NCI-H1092 treated with DMSO at 0.1 percent for 48 hours (cell line): ENCODE data around the gene GNB1.
"Not testable (repeated sequence)": the region's sequence is repeated elsewhere in the genome, so short reads cannot be mapped to it uniquely, and the experiment has no call there.

Experiments used
- DNase-seq: peaks from one replicate; lab custom pipeline; 2025; lab: John Stamatoyannopoulos, UW

Gene GNB1

DNA sequence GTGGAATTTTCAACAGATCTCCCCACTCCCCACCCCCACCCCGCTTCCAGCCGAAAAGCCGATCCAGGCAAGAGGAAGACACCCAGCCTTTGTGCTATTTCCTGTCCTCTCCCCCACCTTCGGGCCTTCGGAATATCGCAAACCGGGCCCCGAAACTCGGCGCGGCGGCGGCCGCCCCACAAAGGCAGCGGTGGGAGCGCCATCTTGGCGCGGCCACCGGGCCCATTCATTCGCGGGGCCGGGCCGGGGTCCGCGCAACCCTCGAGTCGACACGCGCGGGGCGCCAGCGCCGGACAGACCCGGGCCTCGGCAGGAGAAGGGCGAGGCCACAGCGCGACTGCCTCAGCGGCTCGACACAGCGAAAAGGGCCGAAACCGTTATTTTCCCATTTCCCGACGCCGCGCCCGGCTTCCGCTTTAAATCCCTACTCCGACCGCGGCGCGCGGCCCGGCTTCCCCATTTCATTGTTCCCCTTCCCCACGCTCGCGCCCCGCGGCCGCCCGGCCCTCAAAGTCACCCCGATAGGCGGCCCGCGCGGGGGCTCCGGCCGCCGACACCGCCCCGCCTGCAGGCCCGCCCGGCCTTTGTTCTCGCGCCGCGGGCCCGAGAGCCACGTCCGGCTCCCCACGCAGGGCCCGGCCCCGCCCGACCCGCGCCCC lies 911 bp downstream of the GNB1 start:
- no peak for DNase-seq

- no peak for DNase-seq
These were observed 1.7 kb downstream of the GNB1 start for GRCh38 chr1:1889090-1889750.

DNA sequence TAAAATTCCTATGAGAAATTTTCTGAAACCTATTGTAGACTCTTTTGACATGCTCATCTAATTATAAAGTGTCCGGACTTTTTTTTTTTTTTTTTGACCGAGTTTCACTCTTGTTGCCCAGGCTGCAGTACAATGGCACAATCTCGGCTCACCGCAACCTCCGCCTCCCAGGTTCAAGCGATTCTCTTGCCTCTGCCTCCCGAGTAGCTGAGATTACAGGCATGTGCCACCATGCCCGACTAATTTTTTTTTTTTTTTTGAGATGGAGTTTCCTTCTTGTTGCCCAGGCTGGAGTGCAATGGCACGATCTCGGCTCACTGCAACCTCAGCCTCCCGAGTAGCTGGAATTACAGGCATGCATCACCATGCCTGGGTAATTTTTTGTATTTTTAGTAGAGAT lies 7.0 kb downstream of the GNB1 start:
- not testable (repeated sequence) for DNase-seq

GRCh38 chr1:1883092-1883873 lies 7.6 kb downstream of the GNB1 start:
- DNase-seq, result no peak

DNA sequence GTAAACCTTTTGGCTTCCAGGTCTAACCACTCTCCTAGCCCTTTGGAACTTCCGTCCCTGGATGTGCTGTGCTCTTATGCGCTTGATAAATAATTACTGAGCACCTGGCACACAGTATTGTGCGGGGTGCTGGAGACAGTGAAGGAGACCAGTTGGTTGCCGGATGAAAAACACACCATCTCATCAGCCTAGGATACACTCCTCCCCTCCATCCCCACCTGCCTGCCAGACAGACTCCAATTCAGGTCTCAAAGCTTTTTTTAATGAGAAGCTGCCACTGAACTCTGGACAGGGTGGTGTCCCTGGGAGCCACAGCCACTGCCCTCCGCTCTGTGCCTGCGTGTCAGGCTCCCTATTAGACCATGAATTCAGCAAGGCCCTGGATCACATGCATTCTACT lies 9.2 kb downstream of the GNB1 start:
- no peak for DNase-seq

DNA sequence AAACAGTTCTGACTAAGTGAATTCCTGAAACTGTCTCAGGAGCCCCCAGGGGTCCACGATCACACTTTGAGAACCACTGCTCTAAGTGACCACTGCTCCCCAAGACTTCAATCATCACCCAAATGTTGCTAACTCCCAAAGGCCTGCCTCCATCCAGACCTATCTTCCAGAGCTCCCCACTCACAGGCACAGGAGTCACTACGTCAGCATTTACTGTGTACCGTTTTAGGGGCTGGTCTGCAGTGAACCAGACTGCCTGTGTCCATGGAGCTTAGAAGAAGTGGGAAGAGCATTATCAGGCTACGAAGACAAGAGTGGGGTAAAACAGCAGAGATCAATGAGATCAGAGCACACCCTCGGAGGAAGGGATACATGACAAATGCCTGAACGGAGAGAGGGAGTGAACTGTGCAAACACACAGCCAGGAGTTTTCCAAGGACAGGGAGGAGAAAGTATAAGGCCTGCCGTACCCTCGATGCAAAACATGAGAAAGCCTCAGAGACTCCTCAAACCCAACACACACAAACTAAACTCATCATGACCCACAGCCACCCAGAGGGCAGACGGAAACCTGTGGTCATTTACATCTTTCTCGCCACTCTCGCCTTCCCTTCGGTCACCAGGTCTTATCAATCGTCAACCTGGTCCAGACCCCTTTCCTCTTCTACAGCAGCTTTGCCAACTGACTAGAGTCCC lies 10.1 kb downstream of the GNB1 start:
- DNase-seq, result no peak

DNA sequence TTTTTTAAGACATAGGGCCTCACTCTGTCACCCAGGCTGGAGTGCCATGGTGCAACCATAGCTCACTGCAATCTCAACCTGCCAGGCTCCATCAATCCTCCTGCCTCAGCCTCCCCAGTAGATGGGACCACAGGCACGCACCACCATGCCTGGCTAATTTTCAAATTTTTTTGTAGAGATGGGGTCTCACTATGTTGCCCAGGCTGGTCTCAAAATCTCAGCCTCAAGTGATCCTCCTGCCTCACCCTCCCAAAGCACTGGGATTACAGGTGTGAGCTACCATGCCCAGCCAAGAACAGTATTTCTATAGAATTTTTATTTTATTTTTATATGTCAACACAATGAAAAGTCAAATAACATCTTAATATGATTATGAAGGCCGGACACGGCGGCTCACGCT lies 10.9 kb downstream of the GNB1 start:
- no peak for DNase-seq

DNA sequence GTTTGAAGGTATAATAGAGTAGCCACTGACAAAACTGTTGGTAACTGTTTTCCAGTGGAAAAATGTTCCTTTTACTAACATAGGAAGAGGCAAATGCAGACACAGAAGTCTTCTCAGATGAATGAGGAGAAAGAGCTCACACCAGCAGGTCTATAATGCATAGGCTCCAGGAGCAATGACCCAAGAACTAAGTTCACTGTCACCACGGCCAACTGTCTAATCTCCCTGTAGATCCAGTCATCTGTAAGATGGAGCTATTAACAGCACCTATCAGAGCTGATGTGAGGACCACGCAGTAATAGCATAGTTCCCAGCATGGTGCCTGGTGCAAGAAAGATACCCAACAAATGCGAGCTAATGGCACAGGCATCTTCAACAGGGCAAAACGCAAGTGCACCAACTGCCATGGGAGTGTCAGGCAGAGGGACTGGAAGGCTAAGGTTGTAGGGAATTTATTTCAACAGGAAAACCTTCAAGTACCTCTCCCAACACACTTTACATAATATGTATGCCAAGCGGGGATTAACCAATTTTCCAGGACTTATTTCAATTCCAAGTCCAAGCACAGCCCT lies 12.9 kb downstream of the GNB1 start:
- no peak for DNase-seq

DNA sequence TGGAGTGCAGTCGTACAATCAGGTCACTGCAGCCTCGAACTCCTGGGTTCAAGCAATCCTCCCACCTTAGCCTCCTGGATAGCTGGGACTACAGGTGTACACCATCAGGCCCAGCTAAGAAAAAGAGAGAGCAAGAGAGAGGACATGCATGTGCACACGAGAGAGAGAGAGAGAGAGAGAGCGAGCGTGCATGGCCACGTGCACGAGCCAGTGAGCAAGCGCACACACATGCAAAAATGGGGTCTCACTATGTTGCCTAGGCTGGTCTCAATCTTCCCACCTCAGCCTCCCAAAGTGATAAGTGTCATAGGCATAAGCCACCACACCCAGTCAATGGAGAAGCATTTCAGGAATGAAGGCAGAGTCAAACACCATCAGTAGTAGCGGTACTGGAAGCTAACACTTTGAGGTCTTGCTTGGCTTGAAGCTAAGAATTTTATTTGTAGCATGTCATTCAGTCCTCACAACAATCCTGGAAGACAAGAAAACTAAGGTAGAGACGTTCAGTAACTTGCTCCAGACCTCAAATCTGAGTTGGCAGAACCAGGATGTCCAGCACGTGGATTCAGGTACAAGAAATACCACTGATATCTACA lies 14.5 kb downstream of the GNB1 start:
- no peak for DNase-seq

- no peak for DNase-seq
These were observed 15.0 kb downstream of the GNB1 start for GRCh38 chr1:1875932-1876331.

- no peak for DNase-seq
These were observed 16.0 kb downstream of the GNB1 start for GRCh38 chr1:1874901-1875300.

DNA sequence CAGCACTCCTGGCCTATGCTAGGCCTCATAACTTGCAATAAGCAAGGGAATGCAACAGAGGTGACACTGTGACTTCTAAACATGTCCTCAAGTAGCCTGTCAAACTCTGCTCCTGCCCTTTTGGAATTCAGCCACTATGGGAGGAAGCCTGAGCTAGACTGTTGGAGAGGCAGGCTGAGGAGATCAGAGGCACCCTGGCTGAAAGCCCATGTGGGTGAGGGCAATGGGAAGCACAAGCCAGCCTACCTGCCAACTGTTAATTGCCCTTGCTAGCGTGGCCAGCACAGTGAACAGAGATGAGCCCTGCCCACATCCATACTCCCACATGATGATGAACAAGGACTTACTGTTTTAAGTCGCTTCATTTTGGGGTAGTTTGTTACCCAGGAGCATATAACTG lies 17.7 kb downstream of the GNB1 start:
- no peak for DNase-seq

DNA sequence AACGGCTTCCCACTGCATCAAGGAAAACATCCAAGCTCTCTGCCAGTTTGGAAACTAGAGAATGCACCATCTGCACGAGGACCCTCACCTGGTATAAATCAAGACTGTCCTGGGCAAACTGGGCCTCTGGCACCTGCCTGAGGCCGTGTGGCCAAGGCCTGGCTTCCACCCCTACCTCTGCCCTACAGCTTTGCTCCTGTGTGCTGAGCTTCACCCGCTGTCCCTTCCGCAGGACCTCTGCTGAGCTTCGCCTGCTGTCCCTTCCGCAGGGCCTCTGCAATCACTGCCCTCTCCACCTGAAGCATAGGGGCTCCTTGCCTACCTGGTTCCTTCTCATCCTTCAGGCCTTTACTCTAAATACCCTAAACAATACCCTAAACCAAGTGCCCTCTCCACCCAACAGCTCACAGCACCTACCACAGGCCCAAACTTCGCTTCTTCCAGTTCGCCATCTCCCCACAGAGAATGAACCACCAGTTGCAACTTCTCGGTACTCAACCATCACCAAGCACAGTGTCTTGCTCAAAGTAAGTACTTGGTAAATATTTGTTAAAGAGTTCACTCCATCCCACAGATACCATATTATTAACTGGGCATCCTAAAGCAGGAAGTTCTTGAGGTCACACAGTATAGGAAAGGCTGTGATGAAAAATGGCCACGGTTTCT lies 18.4 kb downstream of the GNB1 start:
- DNase-seq, result no peak

DNA sequence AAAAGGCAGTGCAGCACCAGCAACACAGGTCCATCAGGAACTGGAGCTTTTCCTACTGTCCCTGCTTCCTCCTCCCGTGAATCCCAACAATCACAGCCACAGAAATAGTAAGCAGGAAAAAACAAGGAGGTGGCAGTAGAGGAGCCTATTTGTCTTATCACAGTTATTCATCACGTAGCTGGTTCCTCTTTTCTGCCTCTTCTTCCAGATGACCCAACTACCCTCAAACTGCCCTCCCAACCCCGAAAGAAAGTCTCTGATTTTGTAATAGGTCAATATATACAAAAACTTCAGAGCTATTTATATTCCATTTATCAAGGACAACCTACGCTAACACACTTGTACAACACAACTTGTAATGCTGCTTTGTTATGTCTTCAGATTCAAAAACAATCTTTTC lies 21.4 kb downstream of the GNB1 start:
- no peak for DNase-seq

DNA sequence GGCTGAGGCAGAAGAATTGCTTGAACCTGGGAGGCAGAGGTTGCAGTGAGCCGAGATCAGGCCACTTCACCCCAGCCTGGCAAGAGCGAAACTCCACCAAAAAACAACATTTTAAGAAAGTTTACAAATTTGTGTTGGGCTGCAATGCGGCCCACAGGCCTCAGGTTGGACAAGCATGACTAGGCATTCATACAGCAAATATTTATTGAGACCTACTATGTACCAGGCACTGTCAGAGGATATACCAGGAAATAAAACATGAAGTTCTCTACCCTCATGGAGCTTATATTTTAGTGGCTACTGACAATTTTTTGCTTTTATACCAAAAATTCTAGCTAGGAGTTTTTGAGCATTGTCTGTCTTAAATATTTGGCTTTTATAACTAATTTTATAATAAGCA lies 23.7 kb downstream of the GNB1 start:
- no peak for DNase-seq

GRCh38 chr1:1862905-1863547 lies 27.9 kb downstream of the GNB1 start:
- no peak for DNase-seq

GRCh38 chr1:1861761-1862310 lies 29.1 kb downstream of the GNB1 start:
- DNase-seq, result not testable (repeated sequence)

- DNase-seq, result no peak
These were observed 29.6 kb downstream of the GNB1 start for GRCh38 chr1:1861339-1861730.

- DNase-seq, result not testable (repeated sequence)
These were observed 30.8 kb downstream of the GNB1 start for GRCh38 chr1:1859970-1860697.
